ENCODE results near the gene LRRC18.

DNA sequence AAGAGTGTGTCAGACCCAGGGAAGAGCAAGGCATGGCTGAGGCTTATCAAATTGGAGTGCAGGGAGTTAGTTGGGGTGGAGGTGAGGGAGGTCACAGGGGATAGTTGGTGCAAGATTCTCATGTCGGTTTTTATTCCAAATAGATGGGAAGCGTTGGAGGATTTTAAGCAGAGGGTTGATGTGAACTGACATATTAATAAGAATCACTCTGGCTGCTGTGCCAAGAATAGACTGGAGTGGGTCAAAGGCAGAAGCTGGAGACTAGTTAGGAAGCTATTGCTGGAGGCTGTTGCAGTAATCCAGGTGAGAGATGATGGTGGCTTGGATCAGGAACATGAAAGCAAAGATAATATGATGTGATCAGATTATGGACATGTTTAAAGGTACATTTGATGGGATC lies 36.5 kb downstream of the LRRC18 start:
- TF ChIP-seq, protein P1, sequence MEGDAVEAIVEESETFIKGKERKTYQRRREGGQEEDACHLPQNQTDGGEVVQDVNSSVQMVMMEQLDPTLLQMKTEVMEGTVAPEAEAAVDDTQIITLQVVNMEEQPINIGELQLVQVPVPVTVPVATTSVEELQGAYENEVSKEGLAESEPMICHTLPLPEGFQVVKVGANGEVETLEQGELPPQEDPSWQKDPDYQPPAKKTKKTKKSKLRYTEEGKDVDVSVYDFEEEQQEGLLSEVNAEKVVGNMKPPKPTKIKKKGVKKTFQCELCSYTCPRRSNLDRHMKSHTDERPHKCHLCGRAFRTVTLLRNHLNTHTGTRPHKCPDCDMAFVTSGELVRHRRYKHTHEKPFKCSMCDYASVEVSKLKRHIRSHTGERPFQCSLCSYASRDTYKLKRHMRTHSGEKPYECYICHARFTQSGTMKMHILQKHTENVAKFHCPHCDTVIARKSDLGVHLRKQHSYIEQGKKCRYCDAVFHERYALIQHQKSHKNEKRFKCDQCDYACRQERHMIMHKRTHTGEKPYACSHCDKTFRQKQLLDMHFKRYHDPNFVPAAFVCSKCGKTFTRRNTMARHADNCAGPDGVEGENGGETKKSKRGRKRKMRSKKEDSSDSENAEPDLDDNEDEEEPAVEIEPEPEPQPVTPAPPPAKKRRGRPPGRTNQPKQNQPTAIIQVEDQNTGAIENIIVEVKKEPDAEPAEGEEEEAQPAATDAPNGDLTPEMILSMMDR (IDR thresholded peaks at IDR 0.05) = no peak
- TF ChIP-seq EZH2phosphoT487 (IDR thresholded peaks at IDR 0.05; ENCODE audit: borderline replicate concordance, low read depth) (no peak), POLR2AphosphoS5 (IDR thresholded peaks at IDR 0.05; ENCODE audit: low read depth, low read length) (no peak), TCF12 (IDR thresholded peaks at IDR 0.05) (no peak), JUND (IDR thresholded peaks at IDR 0.05) (no peak), FOXM1 (IDR thresholded peaks at IDR 0.05; ENCODE audit: low read depth) (no peak)

All from SK-N-SH (cell line).